ENCODE results near the gene NR2C2AP. TPM values are rescaled to one million over a fixed set of nuclear protein-coding genes. Genes with fewer than 3 reads are reported as not detected.

NR2C2AP gene
- total and polyA plus RNA-seq, 2 of the 4 experiments (the other 2 are of a cell fraction), result 5.4 to 9.0 TPM

DNA sequence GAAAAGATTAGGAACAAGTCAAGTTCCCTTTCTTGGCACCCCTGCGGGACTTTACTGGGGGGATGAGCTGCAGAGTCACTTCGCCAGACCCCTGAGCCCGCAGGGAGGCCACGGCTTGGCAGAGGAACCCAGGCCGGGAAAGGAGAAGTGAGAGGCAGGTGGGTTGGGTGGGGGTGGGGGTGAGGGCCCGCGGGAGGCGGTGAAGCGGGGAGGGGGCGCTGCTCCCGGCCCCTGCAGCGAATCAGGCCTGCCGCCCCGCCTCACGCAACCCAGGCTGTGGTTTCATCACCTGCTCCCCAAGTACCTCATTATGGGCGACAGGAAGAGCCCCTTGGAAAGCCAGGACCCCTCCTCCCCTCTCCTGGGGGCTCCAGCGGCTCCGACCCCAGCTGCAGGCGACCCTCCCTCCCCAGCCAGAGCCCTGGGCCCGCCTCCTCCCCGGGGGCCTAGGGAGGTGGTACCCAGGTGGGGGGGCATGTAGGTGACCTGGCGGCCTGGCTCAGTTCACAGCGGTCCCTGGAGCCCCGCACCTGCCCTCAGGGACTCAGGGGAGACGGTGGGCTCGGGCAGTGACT, 42.7 kb downstream of the NR2C2AP start:
- Histone ChIP-seq H2BK15ac (ENCODE audit: low read depth, low read length) (no peak overlapping the region), H3K4me2 (ENCODE audit: low read depth, low read length) (no peak overlapping the region), H2BK120ac (ENCODE audit: low read depth, low read length) (no peak overlapping the region), H2AFZ (replicated peaks; ENCODE audit: low read length, poor library complexity) (no peak overlapping the region), H3K79me1 (ENCODE audit: low read depth in 1 of 2, low read length in 2 of 2) (no peaks in the 10 kb centered on the region), H3K14ac (replicated peaks; ENCODE audit: low read depth, low read length) (no peak overlapping the region), H3K9me1 (ENCODE audit: insufficient read depth, low read length) (no peaks in the 10 kb centered on the region), H3K18ac (ENCODE audit: low read depth, low read length) (no peak overlapping the region), H4K20me1 (ENCODE audit: insufficient read depth, low read length) (no peaks in the 10 kb centered on the region), H3K4me1 (ENCODE audit: control insufficient read depth, insufficient read depth, low read length) (no peaks in the 10 kb centered on the region), H3K36me3 (ENCODE audit: control insufficient read depth, insufficient read depth, low read length) (peaks cover 7% of the 10 kb centered on the region; the same call in 1 of the 2 replicates), H2BK20ac (ENCODE audit: low read depth, low read length) (no peak overlapping the region), H3K4ac (ENCODE audit: low read depth, low read length) (no peak overlapping the region), H4K8ac (ENCODE audit: low read depth in 2 of 2, low read length in 2 of 2) (no peak overlapping the region), H3K56ac (ENCODE audit: extremely low read depth, insufficient read depth, low read length) (no peak overlapping the region), H3K27me3 (ENCODE audit: control insufficient read depth, insufficient read depth, low read length) (no peaks in the 10 kb centered on the region), H2AK5ac (ENCODE audit: low read depth, low read length) (no peak overlapping the region), H4K91ac (ENCODE audit: insufficient read depth, low read depth, low read length) (no peak overlapping the region), H3K9me3 (ENCODE audit: control insufficient read depth, insufficient read depth, low read length) (peaks cover 6% of the 10 kb centered on the region; the same call in 1 of the 2 replicates), H2AK9ac (replicated peaks; ENCODE audit: low read depth, low read length, poor library complexity) (no peak overlapping the region), H3K27ac (ENCODE audit: insufficient read depth, low read length) (no peak overlapping the region), H3K23ac (ENCODE audit: low read depth, low read length) (no peak overlapping the region), H2BK5ac (ENCODE audit: low read depth, low read length, poor library complexity, severe bottlenecking) (no peak overlapping the region), H3K4me3 (ENCODE audit: insufficient read depth, low read depth, low read length) (no peak overlapping the region), H4K5ac (ENCODE audit: low read depth, low read length) (no peak overlapping the region), H3K9ac (ENCODE audit: low read depth, low read length) (no peak overlapping the region)
- TF ChIP-seq USF2 (IDR thresholded peaks at IDR 0.05; ENCODE audit: low read depth, low read length) (no peak), CEBPB (IDR thresholded peaks at IDR 0.05; ENCODE audit: low read depth, low read length) (no peak), MAFK (IDR thresholded peaks at IDR 0.05; ENCODE audit: low read depth, low read length) (no peak), CHD1 (IDR thresholded peaks at IDR 0.05; ENCODE audit: low read depth, low read length) (no peak)
- intact Hi-C loops (cut with micrococcal nuclease), result no loop called here
- dilution Hi-C loops (cut with HindIII; ENCODE audit: low sequenced_read_pairs, unreplicated experiment), result no loop called here
- POLR2A ChIA-PET (ENCODE audit: unreplicated experiment), result no interaction called here
- in situ Hi-C loops (cut with MboI; ENCODE audit: low sequenced_read_pairs), result no loop called here
- ATAC-seq (ENCODE audit: low read depth) (no peak), DNase-seq (no peak)
- CTCF ChIA-PET, result no interaction called here
- WGBS, 2 experiments (ENCODE audit: extremely low coverage in 2 of 2, insufficient read length in 1 of 2), result 65% methylated on average over 5 of the region's 26 CpGs; no CpG with 5 or more reads in 1 of the 2 experiments
- BruUV-seq (replicated peaks), result no TSS peak

Data from IMR-90 (cell line).